HL-60 (cell line): Measurements from ENCODE around the gene PTPN1.

ENCODE experiments used
- DNase-seq, 2 experiments: peaks; one replicate each; pipeline ENCODE4 v3.0.0-alpha.2; 2010 to 2020; ENCODE audit warnings: low read depth in 1 of 2, low spot score in 1 of 2
- H3K27ac ChIP-seq: fragments of 250-450 bp; sonication (Bioruptor Pico); replicated peaks from 2 replicates; pipeline ENCODE4 v1.5.1; 2020; ENCODE audit warnings: mild to moderate bottlenecking, moderate library complexity
- H3K27me3 ChIP-seq: fragments of 250-450 bp; sonication (Bioruptor Pico); 2 replicates; pipeline ENCODE4 v1.5.1; 2021; ENCODE audit warnings: mild to moderate bottlenecking, moderate library complexity; ENCODE audit not compliant: insufficient read depth, poor library complexity, severe bottlenecking
- H3K4me3 ChIP-seq: replicated peaks from 2 replicates; pipeline ENCODE4 v1.5.1; 2011; ENCODE audit warnings: mild to moderate bottlenecking, control low read depth, low read length; ENCODE audit not compliant: insufficient read depth
- GABPA ChIP-seq: IDR thresholded peaks from 2 replicates; pipeline ENCODE4 v1.6.1; 2012; ENCODE audit warnings: low read depth
- POLR2AphosphoS5 ChIP-seq: IDR thresholded peaks from 2 replicates; pipeline ENCODE4 v1.6.1; 2012; ENCODE audit warnings: low read depth
- SPI1 ChIP-seq: IDR thresholded peaks from 2 replicates; pipeline ENCODE4 v1.6.1; 2012; ENCODE audit warnings: low read depth, mild to moderate bottlenecking, borderline replicate concordance
- TF ChIP-seq, protein P1 (sequence below): IDR thresholded peaks from 2 replicates; pipeline ENCODE4 v1.6.1; 2012; ENCODE audit warnings: low read depth; ENCODE audit not compliant: insufficient replicate concordance
- TF ChIP-seq, protein P2 (sequence below): IDR thresholded peaks from one replicate; pipeline ENCODE4 v1.5.1; 2011; ENCODE audit warnings: low read length, control low read depth, inconsistent platforms; ENCODE audit not compliant: insufficient read depth

The PTPN1 gene

GRCh38 chr20:50560867-50561266 is 50.7 kb downstream of the PTPN1 start:
- no peak for DNase-seq
- Histone ChIP-seq H3K4me3 (no peak overlapping the region), H3K27me3 (no peaks in the 10 kb centered on the region), H3K27ac (no peak overlapping the region)
- TF ChIP-seq SPI1 (no peak), GABPA (no peak), POLR2AphosphoS5 (no peak)
- TF ChIP-seq, protein P1, sequence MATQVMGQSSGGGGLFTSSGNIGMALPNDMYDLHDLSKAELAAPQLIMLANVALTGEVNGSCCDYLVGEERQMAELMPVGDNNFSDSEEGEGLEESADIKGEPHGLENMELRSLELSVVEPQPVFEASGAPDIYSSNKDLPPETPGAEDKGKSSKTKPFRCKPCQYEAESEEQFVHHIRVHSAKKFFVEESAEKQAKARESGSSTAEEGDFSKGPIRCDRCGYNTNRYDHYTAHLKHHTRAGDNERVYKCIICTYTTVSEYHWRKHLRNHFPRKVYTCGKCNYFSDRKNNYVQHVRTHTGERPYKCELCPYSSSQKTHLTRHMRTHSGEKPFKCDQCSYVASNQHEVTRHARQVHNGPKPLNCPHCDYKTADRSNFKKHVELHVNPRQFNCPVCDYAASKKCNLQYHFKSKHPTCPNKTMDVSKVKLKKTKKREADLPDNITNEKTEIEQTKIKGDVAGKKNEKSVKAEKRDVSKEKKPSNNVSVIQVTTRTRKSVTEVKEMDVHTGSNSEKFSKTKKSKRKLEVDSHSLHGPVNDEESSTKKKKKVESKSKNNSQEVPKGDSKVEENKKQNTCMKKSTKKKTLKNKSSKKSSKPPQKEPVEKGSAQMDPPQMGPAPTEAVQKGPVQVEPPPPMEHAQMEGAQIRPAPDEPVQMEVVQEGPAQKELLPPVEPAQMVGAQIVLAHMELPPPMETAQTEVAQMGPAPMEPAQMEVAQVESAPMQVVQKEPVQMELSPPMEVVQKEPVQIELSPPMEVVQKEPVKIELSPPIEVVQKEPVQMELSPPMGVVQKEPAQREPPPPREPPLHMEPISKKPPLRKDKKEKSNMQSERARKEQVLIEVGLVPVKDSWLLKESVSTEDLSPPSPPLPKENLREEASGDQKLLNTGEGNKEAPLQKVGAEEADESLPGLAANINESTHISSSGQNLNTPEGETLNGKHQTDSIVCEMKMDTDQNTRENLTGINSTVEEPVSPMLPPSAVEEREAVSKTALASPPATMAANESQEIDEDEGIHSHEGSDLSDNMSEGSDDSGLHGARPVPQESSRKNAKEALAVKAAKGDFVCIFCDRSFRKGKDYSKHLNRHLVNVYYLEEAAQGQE = no peak
- TF ChIP-seq, protein P2, sequence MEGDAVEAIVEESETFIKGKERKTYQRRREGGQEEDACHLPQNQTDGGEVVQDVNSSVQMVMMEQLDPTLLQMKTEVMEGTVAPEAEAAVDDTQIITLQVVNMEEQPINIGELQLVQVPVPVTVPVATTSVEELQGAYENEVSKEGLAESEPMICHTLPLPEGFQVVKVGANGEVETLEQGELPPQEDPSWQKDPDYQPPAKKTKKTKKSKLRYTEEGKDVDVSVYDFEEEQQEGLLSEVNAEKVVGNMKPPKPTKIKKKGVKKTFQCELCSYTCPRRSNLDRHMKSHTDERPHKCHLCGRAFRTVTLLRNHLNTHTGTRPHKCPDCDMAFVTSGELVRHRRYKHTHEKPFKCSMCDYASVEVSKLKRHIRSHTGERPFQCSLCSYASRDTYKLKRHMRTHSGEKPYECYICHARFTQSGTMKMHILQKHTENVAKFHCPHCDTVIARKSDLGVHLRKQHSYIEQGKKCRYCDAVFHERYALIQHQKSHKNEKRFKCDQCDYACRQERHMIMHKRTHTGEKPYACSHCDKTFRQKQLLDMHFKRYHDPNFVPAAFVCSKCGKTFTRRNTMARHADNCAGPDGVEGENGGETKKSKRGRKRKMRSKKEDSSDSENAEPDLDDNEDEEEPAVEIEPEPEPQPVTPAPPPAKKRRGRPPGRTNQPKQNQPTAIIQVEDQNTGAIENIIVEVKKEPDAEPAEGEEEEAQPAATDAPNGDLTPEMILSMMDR = no peak

DNA sequence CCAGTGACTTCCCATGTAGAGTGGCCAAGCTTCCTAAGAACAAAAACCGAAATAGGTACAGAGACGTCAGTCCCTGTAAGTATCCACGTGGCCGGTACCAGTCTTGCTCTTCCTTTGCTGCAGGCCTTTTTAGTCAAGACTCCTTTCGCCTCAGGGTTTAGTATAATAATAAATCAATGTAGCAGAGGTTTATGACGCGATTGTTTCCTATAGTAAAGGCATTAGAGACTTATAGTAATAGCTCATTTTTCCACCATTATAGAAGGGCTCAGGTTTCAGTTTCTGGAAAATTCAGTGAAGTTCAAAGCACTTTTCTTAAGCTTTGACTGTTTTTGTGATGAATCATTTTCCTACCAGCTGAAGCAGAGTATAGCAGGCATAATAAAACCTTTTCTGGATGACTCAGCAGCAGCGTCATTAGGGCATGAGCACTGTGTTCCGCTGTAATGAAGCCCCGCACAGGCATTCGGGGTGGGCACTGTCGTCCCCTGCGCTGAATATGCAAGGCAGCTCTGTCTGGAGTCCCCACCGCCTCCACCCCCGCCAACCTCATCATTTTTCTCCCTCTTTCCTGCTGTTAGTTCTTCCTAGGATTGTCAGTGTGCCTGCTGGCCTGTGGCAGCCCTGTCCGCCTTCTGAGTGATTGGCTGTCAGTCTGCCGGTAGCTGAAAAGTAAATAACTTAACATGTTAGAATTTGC is 51.3 kb downstream of the PTPN1 start:
- no peak for DNase-seq

GRCh38 chr20:50562262-50562701 is 52.1 kb downstream of the PTPN1 start:
- H3K4me3 ChIP-seq = no peak overlapping the region
- TF ChIP-seq GABPA = no peak
- no peak for TF ChIP-seq SPI1
- TF ChIP-seq, protein P1 = no peak
- TF ChIP-seq POLR2AphosphoS5 = no peak
- TF ChIP-seq, protein P2 = no peak
- H3K27me3 ChIP-seq = no peaks in the 10 kb centered on the region
- DNase-seq = no peak
- H3K27ac ChIP-seq = no peak overlapping the region

More for the DNA sequence above, 51.3 kb downstream of the PTPN1 start:
- TF ChIP-seq, protein P2 = no peak
- TF ChIP-seq SPI1 (no peak), POLR2AphosphoS5 (no peak), GABPA (no peak)
- TF ChIP-seq, protein P1 = no peak
- Histone ChIP-seq H3K4me3 (no peak overlapping the region), H3K27me3 (no peaks in the 10 kb centered on the region), H3K27ac (no peak overlapping the region)
